ENCODE data around the gene NT5DC3. TPM values are rescaled to one million over a fixed set of nuclear protein-coding genes. Genes with fewer than 3 reads are reported as not detected.
A peak's percentile ranks its signal among the peaks of the same experiment; 100 is the strongest.

NT5DC3 gene
- polyA plus RNA-seq, 3 donors, result 0.27 to 4.8 (median 0.93) TPM

- intact Hi-C loops (cut with micrococcal nuclease), result no loop called here
- no peaks in the 10 kb centered on the region for H3K9me3 ChIP-seq (replicated peaks in 1 of 2; ENCODE audit: control insufficient read depth in 1 of 2, insufficient read depth in 1 of 2, low read length in 2 of 2)
- no peak for TF ChIP-seq CTCF (IDR thresholded peaks at IDR 0.05)
- H3K4me1 ChIP-seq (ENCODE audit: control insufficient read depth in 1 of 2, insufficient read depth in 2 of 2, low read length in 2 of 2), result no peaks in the 10 kb centered on the region
- 75% methylated on average over 2 of the region's 4 CpGs for WGBS (ENCODE audit: insufficient coverage)
- no peak overlapping the region for H3K27ac ChIP-seq (ENCODE audit: low read depth in 1 of 2, low read length in 2 of 2)
- H2AFZ ChIP-seq (ENCODE audit: insufficient read depth, low read depth, low read length, poor library complexity, severe bottlenecking), result no peak overlapping the region
- no peak overlapping the region for H3K9ac ChIP-seq (ENCODE audit: insufficient read depth, low read length, poor library complexity, severe bottlenecking)
- H3K27me3 ChIP-seq (ENCODE audit: control insufficient read depth in 2 of 2, insufficient read depth in 2 of 2, low read length in 2 of 2), result no peaks in the 10 kb centered on the region
- peaks cover 27 to 66% of the 10 kb centered on the region in 2 donors for H3K36me3 ChIP-seq (replicated peaks in 1 of 2; ENCODE audit: control insufficient read depth in 1 of 2, insufficient read depth in 2 of 2, low read length in 2 of 2)
- no peaks in the 10 kb centered on the region for H4K20me1 ChIP-seq (ENCODE audit: insufficient read depth, low read length)
- H3K4me2 ChIP-seq (replicated peaks; ENCODE audit: extremely low read depth, low read length, poor library complexity, severe bottlenecking), result no peak overlapping the region
- DNase-seq, result no peak
- Mint-ChIP-seq H3K4me3 (no peak overlapping the region), H3K9me3 (no peaks in the 10 kb centered on the region), H3K4me1 (no peaks in the 10 kb centered on the region), H3K27me3 (ENCODE audit: low read depth in 3 of 3) (peaks cover 0 to 1% (median 0%) of the 10 kb centered on the region in 3 donors), H3K36me3 (peaks cover 50 to 78% of the 10 kb centered on the region in 2 donors), H3K27ac (peak overlapping the region in 1 of 7 donors; percentile 77)
- H3K4me3 ChIP-seq (replicated peaks in 1 of 3; ENCODE audit: low read depth in 2 of 3, low read length in 3 of 3), result no peak overlapping the region
- no peaks in the 10 kb centered on the region for H3K79me2 ChIP-seq (ENCODE audit: insufficient read depth, low read length)
These were observed 61.0 kb downstream of the NT5DC3 start for GRCh38 chr12:103780093-103780440.

GRCh38 chr12:103779410-103780092 is 61.5 kb downstream of the NT5DC3 start:
- no peak for TF ChIP-seq CTCF (IDR thresholded peaks at IDR 0.05)

More at GRCh38 chr12:103779410-103780092, 61.5 kb downstream of the NT5DC3 start:
- Mint-ChIP-seq H3K27ac (peak overlapping the region in 2 of 7 donors; percentile 43 to 77), H3K4me1 (no peaks in the 10 kb centered on the region), H3K36me3 (peaks cover 47 to 79% of the 10 kb centered on the region in 2 donors), H3K27me3 (ENCODE audit: low read depth in 3 of 3) (peaks cover 0 to 1% (median 0%) of the 10 kb centered on the region in 3 donors), H3K4me3 (no peak overlapping the region), H3K9me3 (no peaks in the 10 kb centered on the region)
- no peak overlapping the region for H3K9ac ChIP-seq (ENCODE audit: insufficient read depth, low read length, poor library complexity, severe bottlenecking)
- H2AFZ ChIP-seq (ENCODE audit: insufficient read depth, low read depth, low read length, poor library complexity, severe bottlenecking), result no peak overlapping the region
- H3K36me3 ChIP-seq (replicated peaks in 1 of 2; ENCODE audit: control insufficient read depth in 1 of 2, insufficient read depth in 2 of 2, low read length in 2 of 2), result peaks cover 23 to 60% of the 10 kb centered on the region in 2 donors
- no peaks in the 10 kb centered on the region for H3K4me1 ChIP-seq (ENCODE audit: control insufficient read depth in 1 of 2, insufficient read depth in 2 of 2, low read length in 2 of 2)
- 93% methylated on average over 5 of the region's 7 CpGs for WGBS (ENCODE audit: insufficient coverage)
- DNase-seq, result no peak
- intact Hi-C loops (cut with micrococcal nuclease), result no loop called here
- H3K4me3 ChIP-seq (replicated peaks in 1 of 3; ENCODE audit: low read depth in 2 of 3, low read length in 3 of 3), result no peak overlapping the region
- no peak overlapping the region for H3K27ac ChIP-seq (ENCODE audit: low read depth in 1 of 2, low read length in 2 of 2)
- H4K20me1 ChIP-seq (ENCODE audit: insufficient read depth, low read length), result no peaks in the 10 kb centered on the region
- H3K4me2 ChIP-seq (replicated peaks; ENCODE audit: extremely low read depth, low read length, poor library complexity, severe bottlenecking), result no peak overlapping the region
- no peaks in the 10 kb centered on the region for H3K27me3 ChIP-seq (ENCODE audit: control insufficient read depth in 2 of 2, insufficient read depth in 2 of 2, low read length in 2 of 2)
- no peaks in the 10 kb centered on the region for H3K9me3 ChIP-seq (replicated peaks in 1 of 2; ENCODE audit: control insufficient read depth in 1 of 2, insufficient read depth in 1 of 2, low read length in 2 of 2)
- no peaks in the 10 kb centered on the region for H3K79me2 ChIP-seq (ENCODE audit: insufficient read depth, low read length)
